Progenitor cell of endocrine pancreas (in vitro differentiated cells): ENCODE measurements around the gene LINGO4. TPM values are rescaled to one million over a fixed set of nuclear protein-coding genes. Genes with fewer than 3 reads are reported as not detected.

Experiments
- DNase-seq: peaks from one replicate; pipeline ENCODE4 v3.0.0; 2021; ENCODE audit warnings: low spot score; ENCODE audit not compliant: unreplicated experiment
- H3K27ac Mint-ChIP-seq: 2 replicates; pipeline ENCODE4 v1.8.0; 2021; ENCODE audit warnings: mild to moderate bottlenecking, moderate library complexity, mixed read lengths
- H3K27me3 Mint-ChIP-seq: 2 replicates; pipeline ENCODE4 v1.8.0; 2021; ENCODE audit warnings: mixed read lengths
- H3K36me3 Mint-ChIP-seq: 2 replicates; pipeline ENCODE4 v1.8.0; 2022; ENCODE audit warnings: mixed read lengths; ENCODE audit not compliant: insufficient read depth
- H3K4me1 Mint-ChIP-seq: 2 replicates; pipeline ENCODE4 v1.8.0; 2021; ENCODE audit warnings: low read depth, mixed read lengths
- H3K4me3 Mint-ChIP-seq: 2 replicates; pipeline ENCODE4 v1.8.0; 2021; ENCODE audit warnings: low read depth, mild to moderate bottlenecking, moderate library complexity, mixed read lengths
- H3K9me3 Mint-ChIP-seq: 2 replicates; pipeline ENCODE4 v1.8.0; 2021; ENCODE audit warnings: low read depth, mixed read lengths
- CTCF ChIP-seq: fragments of 200-600 bp; sonication (generic); IDR thresholded peaks from one replicate; pipeline ENCODE4 v1.5.0; 2021; ENCODE audit warnings: antibody characterized with exemption, mild to moderate bottlenecking; ENCODE audit not compliant: unreplicated experiment
- long read RNA-seq: library from polyadenylated mRNA; unstranded; transcript quantifications from one replicate; pipeline ENCODE4 v2.0.0, GENCODE V29; 2020
- total RNA-seq: library from RNA; stranded (reverse); gene quantifications from 2 replicates; pipeline ENCODE4 v1.2.1, GENCODE V29; 2021

The LINGO4 gene, protein sequence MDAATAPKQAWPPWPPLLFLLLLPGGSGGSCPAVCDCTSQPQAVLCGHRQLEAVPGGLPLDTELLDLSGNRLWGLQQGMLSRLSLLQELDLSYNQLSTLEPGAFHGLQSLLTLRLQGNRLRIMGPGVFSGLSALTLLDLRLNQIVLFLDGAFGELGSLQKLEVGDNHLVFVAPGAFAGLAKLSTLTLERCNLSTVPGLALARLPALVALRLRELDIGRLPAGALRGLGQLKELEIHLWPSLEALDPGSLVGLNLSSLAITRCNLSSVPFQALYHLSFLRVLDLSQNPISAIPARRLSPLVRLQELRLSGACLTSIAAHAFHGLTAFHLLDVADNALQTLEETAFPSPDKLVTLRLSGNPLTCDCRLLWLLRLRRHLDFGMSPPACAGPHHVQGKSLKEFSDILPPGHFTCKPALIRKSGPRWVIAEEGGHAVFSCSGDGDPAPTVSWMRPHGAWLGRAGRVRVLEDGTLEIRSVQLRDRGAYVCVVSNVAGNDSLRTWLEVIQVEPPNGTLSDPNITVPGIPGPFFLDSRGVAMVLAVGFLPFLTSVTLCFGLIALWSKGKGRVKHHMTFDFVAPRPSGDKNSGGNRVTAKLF
- total RNA-seq: not detected in 2 replicates
- long read RNA-seq: 0 reads

GRCh38 chr1:151805066-151805820, at the start of gene LINGO4:
LINGO4 (minus strand) TSS chr1:151805419; CDS start chr1:151802704, 2,715 bp downstream.
- DNase-seq: no peak
- Mint-ChIP-seq H3K9me3 (no peaks in the 10 kb centered on the region), H3K4me1 (no peaks in the 10 kb centered on the region), H3K27ac (no peak within 1 kb of the TSS), H3K36me3 (no peaks in the 10 kb centered on the region), H3K4me3 (no peak within 1 kb of the TSS), H3K27me3 (peaks cover 36% of the 10 kb centered on the region)
- TF ChIP-seq CTCF: no peak

DNA sequence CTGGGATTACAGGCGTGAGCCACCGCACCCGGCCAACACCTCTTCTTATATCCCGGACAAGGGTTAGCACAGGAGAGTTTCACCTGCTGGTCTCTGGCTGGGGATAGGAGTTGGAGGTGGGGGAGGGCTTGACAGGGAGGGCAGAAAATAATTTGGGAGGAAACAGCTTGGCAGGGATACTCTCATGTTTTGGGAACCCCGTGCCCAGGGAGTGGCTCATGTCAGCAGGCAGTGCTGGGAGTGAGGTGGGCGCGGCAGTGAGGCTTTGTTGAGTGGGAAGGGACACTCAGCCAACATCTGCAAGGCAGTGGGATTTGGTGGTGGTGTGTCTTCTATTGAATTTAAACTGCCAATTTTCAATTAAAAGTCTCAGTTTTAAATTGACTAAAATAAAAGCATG, 49.4 kb upstream of the LINGO4 start:
- H3K9me3 Mint-ChIP-seq: no peaks in the 10 kb centered on the region
- DNase-seq: no peak
- H3K27ac Mint-ChIP-seq: no peak overlapping the region
- H3K36me3 Mint-ChIP-seq: no peaks in the 10 kb centered on the region
- peaks cover 17% of the 10 kb centered on the region for H3K27me3 Mint-ChIP-seq
- no peak for TF ChIP-seq CTCF
- no peaks in the 10 kb centered on the region for H3K4me1 Mint-ChIP-seq
- H3K4me3 Mint-ChIP-seq: no peak overlapping the region

- TF ChIP-seq CTCF: no peak
- Mint-ChIP-seq H3K36me3 (no peaks in the 10 kb centered on the region), H3K27me3 (peaks cover 11% of the 10 kb centered on the region), H3K9me3 (no peaks in the 10 kb centered on the region), H3K4me1 (no peaks in the 10 kb centered on the region), H3K4me3 (no peak within 1 kb of the TSS), H3K27ac (peak within 1 kb of the TSS; percentile 49)
- no peak for DNase-seq
Observed at GRCh38 chr1:151853411-151853943, 48.3 kb upstream of the LINGO4 start, which contains the start of gene THEM5. THEM5 (minus strand) TSS chr1:151853712; CDS start chr1:151853565, 147 bp downstream.

DNA sequence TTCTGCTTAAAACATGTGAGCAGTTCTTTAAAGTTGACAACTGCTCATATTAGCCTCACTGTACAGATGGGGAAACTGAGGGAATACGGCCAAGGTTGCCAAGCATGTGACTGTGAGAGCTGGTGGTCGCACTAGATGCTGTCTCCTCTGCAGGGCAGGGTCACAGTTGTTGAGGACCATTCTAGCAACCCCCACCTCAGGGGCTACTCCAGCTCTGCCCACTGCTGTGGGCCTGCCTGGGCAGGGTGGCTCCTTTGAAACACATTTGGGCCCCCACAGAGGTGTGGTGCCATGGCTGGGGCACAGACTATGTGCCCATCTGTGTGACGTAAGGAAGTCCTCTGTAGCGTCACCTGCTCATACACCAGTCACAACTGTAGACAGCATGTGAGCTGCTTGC, 47.5 kb upstream of the LINGO4 start:
- Mint-ChIP-seq H3K4me3 (no peak overlapping the region), H3K27ac (peak overlapping the region; percentile 49), H3K27me3 (peaks cover 11% of the 10 kb centered on the region), H3K36me3 (no peaks in the 10 kb centered on the region), H3K4me1 (no peaks in the 10 kb centered on the region), H3K9me3 (no peaks in the 10 kb centered on the region)
- no peak for TF ChIP-seq CTCF
- DNase-seq: no peak

DNA sequence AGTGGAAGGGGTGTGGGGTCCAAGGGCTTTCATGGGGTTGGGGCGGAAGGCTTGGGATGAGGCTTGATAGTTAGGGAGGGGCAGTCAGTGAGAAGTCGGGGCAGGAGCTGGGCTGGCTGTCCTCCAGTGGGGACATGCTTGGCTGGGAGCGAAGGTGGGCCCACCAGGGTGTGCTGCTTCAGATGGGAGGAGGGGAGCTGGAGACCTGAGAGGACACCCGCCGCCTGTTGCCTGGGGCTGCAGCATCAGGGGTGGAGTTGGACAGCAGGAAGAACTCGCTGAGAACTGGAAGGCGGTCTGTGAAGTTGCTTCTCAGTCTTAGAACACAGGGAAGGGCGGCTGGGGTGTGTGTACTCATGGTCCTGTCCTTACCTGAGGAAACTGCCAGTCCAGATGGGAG, 46.7 kb upstream of the LINGO4 start:
- TF ChIP-seq CTCF: no peak
- no peak for DNase-seq
- no peak overlapping the region for H3K4me3 Mint-ChIP-seq
- H3K4me1 Mint-ChIP-seq: no peaks in the 10 kb centered on the region
- H3K27me3 Mint-ChIP-seq: peaks cover 9% of the 10 kb centered on the region
- no peaks in the 10 kb centered on the region for H3K36me3 Mint-ChIP-seq
- H3K27ac Mint-ChIP-seq: no peak overlapping the region
- no peaks in the 10 kb centered on the region for H3K9me3 Mint-ChIP-seq
